Small intestine (tissue), 7 donors: ENCODE results near the gene TPRG1L. TPM values are rescaled to one million over a fixed set of nuclear protein-coding genes. Genes with fewer than 3 reads are reported as not detected.

Experiments
- DNase-seq, 2 donors: peaks; one replicate each; pipeline versions ENCODE4 v3.0.0 to v3.0.0-alpha.2; 2013
- FAIRE-seq: peaks from 2 replicates; lab custom pipeline; 2012; peaks lifted over from hg19 to GRCh38; lab: Jason Lieb, UNC
- H3K27ac ChIP-seq, 3 donors: one replicate each; pipeline ENCODE4 v1.5.1; 2013; ENCODE audit warnings: low read length in 2 of 3, mild to moderate bottlenecking in 2 of 3, control low read depth in 1 of 3, inconsistent platforms in 1 of 3, low read depth in 1 of 3, moderate library complexity in 1 of 3
- H3K27me3 ChIP-seq, 3 donors: one replicate each; pipeline ENCODE4 v1.6.1; 2013; ENCODE audit warnings: low read length in 3 of 3, inconsistent platforms in 1 of 3; ENCODE audit not compliant: control insufficient read depth in 3 of 3, insufficient read depth in 3 of 3
- H3K36me3 ChIP-seq, 3 donors: one replicate each; pipeline ENCODE4 v1.6.1; 2013; ENCODE audit warnings: low read length in 3 of 3, inconsistent platforms in 1 of 3, low read depth in 1 of 3, mild to moderate bottlenecking in 1 of 3, moderate library complexity in 1 of 3; ENCODE audit not compliant: control insufficient read depth in 3 of 3, insufficient read depth in 2 of 3
- H3K4me1 ChIP-seq, 3 donors: one replicate each; pipeline ENCODE4 v1.6.1; 2013; ENCODE audit warnings: low read length in 2 of 3, inconsistent platforms in 1 of 3, low read depth in 1 of 3, mild to moderate bottlenecking in 1 of 3, moderate library complexity in 1 of 3; ENCODE audit not compliant: control insufficient read depth in 3 of 3, insufficient read depth in 2 of 3
- H3K4me3 ChIP-seq, 3 donors: one replicate each; pipeline ENCODE4 v1.5.1; 2013; ENCODE audit warnings: low read length in 3 of 3, control low read depth in 1 of 3, inconsistent platforms in 1 of 3, low read depth in 1 of 3, mild to moderate bottlenecking in 1 of 3, moderate library complexity in 1 of 3
- H3K9me3 ChIP-seq, 2 donors: one replicate each; pipeline ENCODE4 v1.6.1; 2013; ENCODE audit warnings: low read depth in 1 of 2, low read length in 1 of 2; ENCODE audit not compliant: control insufficient read depth in 2 of 2, insufficient read depth in 1 of 2
- WGBS, 3 donors: extraction: QIAGEN DNeasy Blood & Tissue Kit; methylation state at CpG; one replicate each; pipeline ENCODE4 v1.1.7; 2013; 5-methylcytosine and 5-hydroxymethylcytosine counted together
- polyA plus RNA-seq, 4 donors: library from polyadenylated mRNA; stranded (reverse) in 3 of 4; unstranded in 1 of 4; fragments of 200-250 nt in 3 of 4; fragments of 120-200 nt in 1 of 4; gene quantifications; one replicate each; pipeline versions ENCODE4 v1.2.1 to v1.2.3, GENCODE V29; 2013
- donor health status: healthy with polysubstance abuse.
- donor health status: control.
- donor health status: control.
- donor health status: Bipolar disorder and iron deficiency.
- donor health status: healthy.

TPRG1L gene
- polyA plus RNA-seq, 4 donors: 41.2 to 97.8 (median 92.0) TPM

DNA sequence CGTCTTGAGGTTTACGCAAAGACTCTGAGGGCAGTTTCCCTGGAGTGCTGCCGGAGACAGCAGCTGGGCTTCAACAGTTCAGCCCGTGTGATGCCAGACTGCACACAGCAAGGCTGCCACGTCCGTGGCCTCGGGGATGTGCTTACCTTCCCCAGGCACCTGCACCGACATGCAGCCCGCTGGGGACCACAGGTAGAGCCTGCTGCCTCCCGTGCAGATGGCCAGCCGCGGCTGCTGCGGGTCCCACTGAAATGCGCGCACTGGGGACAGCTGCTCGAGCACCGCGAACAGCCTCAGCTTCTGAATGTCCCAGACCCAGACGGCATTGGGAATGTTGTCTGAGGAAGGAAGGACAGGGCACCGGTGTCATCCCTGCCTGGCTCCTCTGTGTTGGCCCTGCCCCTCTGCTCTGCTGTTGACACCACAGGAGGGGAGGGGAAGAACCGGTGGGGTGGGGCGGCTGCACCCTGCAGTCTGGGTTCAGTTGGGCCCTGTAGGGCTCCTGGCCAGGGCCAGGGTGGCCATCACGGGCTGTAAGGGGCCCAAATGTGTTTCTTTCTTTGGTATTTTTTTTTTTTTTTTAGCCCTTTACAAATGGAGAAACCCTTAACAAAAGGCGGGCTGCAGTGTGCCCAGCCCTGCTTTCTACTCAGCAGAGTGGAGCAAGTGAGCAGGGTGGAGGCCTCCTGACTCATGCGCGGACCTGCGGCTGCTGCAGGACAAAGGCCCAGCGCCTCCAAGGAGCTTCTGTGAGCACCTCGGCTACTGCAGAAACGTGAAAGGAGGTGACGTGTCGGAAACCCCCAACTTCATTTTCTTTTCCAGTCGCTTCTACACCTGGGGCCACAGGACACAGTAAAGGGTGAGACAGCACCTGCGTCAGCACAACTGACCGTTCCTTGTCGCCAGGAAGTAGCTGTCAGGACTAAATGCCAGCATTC, 6.8 kb downstream of the TPRG1L start:
- DNase-seq (no peak), FAIRE-seq (no peak)
- Histone ChIP-seq H3K4me1 (no peaks in the 10 kb centered on the region), H3K27ac (no peak overlapping the region), H3K27me3 (no peaks in the 10 kb centered on the region), H3K9me3 (no peaks in the 10 kb centered on the region), H3K4me3 (no peak overlapping the region), H3K36me3 (peaks cover 13 to 98% (median 36%) of the 10 kb centered on the region in 3 donors)
- WGBS, 3 donors: 89 to 92% (median 90%) methylated on average over 36 of the region's 36 CpGs

DNA sequence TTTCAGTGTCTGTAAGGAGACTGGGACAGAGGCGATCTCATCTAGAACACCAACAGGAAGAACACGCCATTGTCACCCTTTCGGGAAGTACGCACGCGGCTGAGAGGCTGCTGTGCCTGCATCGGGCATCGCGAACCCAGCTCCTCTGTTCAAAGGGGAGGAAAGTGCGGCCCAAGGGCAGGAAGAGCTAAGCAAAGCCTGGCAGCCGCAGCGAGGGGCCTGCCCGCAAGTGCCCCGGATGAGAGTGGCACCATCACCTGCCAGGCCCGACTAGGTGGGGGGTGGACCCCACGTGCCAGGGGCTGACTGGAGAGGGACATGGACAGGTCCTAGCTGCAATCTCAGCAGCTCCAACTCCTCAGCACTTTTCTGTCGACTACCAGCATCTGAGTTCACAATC, 7.5 kb downstream of the TPRG1L start:
- no peaks in the 10 kb centered on the region for H3K4me1 ChIP-seq
- H3K4me3 ChIP-seq: no peak overlapping the region
- no peak overlapping the region for H3K27ac ChIP-seq
- FAIRE-seq: no peak
- 93 to 95% (median 95%) methylated on average over 16 to 17 of the region's 17 CpGs for WGBS, 3 donors
- no peak for DNase-seq
- H3K27me3 ChIP-seq: no peaks in the 10 kb centered on the region
- peaks cover 13 to 98% (median 41%) of the 10 kb centered on the region in 3 donors for H3K36me3 ChIP-seq
- no peaks in the 10 kb centered on the region for H3K9me3 ChIP-seq

DNA sequence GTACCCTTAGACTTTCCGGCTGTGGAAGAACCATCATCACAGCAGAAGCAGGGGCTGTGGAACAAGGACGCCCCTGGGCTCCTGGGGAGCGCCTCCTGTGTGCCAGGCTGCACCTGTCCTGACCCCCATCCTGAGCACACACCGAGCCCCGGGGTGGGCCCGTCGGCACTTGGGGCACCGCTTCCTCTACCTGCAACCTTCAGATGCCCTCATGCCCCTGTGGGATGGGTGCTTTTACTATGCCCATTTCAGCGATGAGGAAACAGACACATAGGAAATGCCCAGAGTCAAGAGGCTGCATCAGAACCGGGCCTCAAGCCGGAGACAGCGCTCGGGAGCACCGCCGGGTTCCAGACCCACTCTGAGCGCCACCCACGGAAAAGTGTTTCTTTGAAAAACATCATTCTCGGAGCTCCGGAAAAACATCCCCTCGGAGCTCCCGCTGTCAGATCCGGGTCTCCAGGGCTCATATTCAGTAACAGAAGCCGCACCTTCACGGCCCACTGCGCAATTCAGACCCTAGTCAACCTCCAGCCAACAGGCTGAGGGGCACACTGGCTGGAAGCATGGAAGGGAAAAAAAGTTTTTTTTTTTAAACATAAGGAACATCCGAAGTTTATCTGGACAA, 8.0 kb downstream of the TPRG1L start:
- DNase-seq (no peak), FAIRE-seq (no peak)
- Histone ChIP-seq H3K4me3 (no peak overlapping the region), H3K4me1 (no peaks in the 10 kb centered on the region), H3K27me3 (no peaks in the 10 kb centered on the region), H3K9me3 (no peaks in the 10 kb centered on the region), H3K36me3 (peaks cover 13 to 97% (median 36%) of the 10 kb centered on the region in 3 donors), H3K27ac (no peak overlapping the region)
- 95 to 96% (median 95%) methylated on average over 26 of the region's 26 CpGs for WGBS, 3 donors

DNA sequence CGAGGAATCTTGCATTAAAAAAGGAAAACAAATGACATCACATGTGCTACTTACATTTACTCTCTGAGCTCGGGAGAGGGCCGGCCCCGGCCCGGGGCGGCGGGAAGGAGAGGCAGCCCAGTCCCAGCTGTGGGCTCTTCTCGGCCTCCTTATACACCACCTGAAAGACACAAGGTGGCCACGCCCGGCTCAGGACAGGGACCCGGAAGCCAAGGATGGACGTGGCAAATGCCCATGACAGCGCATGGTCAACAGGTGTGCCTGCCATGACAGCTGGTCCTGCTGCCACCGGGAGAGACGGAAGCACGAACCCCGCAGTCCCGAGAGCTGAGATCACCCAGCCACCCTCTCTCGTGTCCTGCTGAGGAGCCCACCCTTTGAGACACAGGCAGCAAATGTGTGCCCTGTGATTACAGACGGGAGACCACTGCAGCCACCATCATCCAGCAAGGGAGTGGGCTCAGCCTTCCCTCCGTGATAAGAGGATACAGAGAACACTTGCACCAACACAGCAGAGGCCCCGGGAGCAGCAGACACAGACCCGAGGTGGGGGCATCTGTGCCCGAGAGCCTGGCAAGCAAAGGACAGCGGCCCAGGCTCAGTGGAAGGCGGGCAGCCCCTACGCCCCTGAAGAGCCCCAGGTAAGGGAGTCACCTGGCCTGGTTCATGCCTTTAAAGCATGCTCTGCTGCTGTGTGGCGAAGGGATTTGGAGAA, 8.7 kb downstream of the TPRG1L start:
- peaks cover 15 to 95% (median 33%) of the 10 kb centered on the region in 3 donors for H3K36me3 ChIP-seq
- H3K4me3 ChIP-seq: no peak overlapping the region
- FAIRE-seq: no peak
- DNase-seq: no peak
- no peaks in the 10 kb centered on the region for H3K4me1 ChIP-seq
- H3K27ac ChIP-seq: no peak overlapping the region
- no peaks in the 10 kb centered on the region for H3K27me3 ChIP-seq
- H3K9me3 ChIP-seq: no peaks in the 10 kb centered on the region
- WGBS, 3 donors: 92 to 94% (median 94%) methylated on average over 27 to 28 of the region's 28 CpGs

DNA sequence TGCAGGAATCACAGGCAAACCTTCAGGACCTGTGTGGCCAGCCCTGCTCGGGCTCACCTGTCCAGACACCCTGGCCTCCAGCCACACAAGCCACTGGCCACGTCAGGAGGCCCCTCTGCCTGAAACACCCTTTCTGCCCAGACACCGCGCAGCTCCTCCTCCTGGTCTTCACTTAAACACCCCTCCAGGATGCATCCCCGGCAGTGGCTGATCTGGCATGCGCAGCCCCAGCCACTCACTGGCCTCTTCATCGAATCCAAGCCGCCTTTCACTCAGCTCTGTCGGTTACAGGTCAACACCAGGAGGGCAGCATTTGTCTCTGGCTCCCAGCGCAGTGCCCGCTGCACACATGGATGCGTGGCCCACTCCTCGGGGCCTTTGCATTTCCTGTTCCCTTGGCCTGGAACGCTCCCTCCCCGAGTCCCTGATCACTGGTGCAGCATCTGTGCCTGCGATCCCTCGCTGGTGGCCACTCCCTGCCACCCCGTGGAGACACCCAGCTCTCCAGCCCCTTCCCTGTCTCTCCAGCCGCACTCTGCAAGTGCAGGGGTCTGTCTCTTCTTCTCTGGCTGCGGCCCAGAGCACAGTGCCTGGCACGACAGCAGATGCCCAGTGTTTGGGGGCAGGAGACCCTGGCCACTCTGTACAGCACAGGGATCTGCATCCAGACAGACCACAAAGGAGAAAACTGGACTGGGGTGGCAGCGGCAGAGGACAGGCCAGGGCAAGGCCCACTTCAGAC, 9.4 kb downstream of the TPRG1L start:
- Histone ChIP-seq H3K4me1 (no peaks in the 10 kb centered on the region), H3K27me3 (no peaks in the 10 kb centered on the region), H3K36me3 (peaks cover 10 to 95% (median 30%) of the 10 kb centered on the region in 3 donors), H3K4me3 (no peak overlapping the region), H3K27ac (no peak overlapping the region), H3K9me3 (no peaks in the 10 kb centered on the region)
- no peak for FAIRE-seq
- DNase-seq: no peak
- 92 to 95% (median 94%) methylated on average over 22 of the region's 22 CpGs for WGBS, 3 donors

DNA sequence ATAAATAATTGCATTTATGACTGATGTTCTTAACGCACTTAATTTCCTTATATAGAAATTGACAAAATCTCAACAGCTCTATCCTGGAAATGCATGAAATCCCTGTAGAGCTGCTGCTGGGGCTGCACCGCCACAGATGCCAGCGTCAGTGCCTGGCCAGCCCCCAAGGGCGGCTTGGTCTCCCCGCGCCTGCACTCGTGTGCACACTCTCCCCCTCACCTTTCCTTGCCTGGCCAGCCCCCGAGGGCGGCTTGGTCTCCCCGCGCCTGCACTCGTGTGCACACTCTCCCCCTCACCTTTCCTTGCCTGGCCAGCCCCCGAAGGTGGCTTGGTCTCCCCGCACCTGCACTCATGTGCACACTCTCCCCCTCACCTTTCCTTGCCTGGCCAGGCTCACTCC, 11.3 kb downstream of the TPRG1L start:
- Histone ChIP-seq H3K36me3 (peaks cover 8 to 92% (median 25%) of the 10 kb centered on the region in 3 donors), H3K4me3 (no peak overlapping the region), H3K9me3 (no peaks in the 10 kb centered on the region), H3K4me1 (no peaks in the 10 kb centered on the region), H3K27ac (no peak overlapping the region), H3K27me3 (no peaks in the 10 kb centered on the region)
- FAIRE-seq (no peak), DNase-seq (no peak)
- WGBS, 3 donors: 96 to 98% (median 97%) methylated on average over 14 of the region's 14 CpGs

DNA sequence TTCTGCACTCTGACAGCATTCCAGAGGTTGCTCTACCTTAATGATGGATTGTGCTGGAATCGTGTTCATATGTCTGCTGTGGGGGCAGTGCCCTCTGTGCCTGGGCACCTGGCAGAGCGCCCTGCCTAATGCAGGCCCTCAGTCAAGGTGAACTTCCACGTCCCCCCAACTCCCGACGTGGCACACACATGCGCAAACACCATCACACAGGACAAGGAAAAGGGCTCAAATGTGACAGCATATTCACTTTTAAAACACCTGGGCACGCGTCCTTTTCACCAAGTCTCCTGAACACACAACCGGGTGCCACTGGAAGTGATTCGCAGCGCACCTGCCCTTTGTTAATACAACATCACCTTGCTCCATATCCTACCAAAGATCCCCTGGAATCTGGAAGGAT, 11.7 kb downstream of the TPRG1L start:
- Histone ChIP-seq H3K9me3 (no peaks in the 10 kb centered on the region), H3K27ac (no peak overlapping the region), H3K4me3 (no peak overlapping the region), H3K4me1 (no peaks in the 10 kb centered on the region), H3K27me3 (no peaks in the 10 kb centered on the region), H3K36me3 (peaks cover 8 to 92% (median 25%) of the 10 kb centered on the region in 3 donors)
- WGBS, 3 donors: 92 to 98% (median 94%) methylated on average over 11 of the region's 11 CpGs
- DNase-seq (no peak), FAIRE-seq (no peak)
